Naive thymus-derived CD4-positive, alpha-beta T cell (primary cell): ENCODE data around the gene MRPS18B. TPM values are rescaled to one million over a fixed set of nuclear protein-coding genes. Genes with fewer than 3 reads are reported as not detected.

ENCODE experiments used
- ATAC-seq: fragments of 150-1000 bp; cut with Tn5 transposase; 2 replicates; pipeline ENCODE4 v1.10.0; 2021; ENCODE audit warnings: mild to moderate bottlenecking, moderate library complexity
- CTCF ChIA-PET: fragments of 350-600 bp; sonication (Branson Sonifier 250); formaldehyde crosslinking; loops from one replicate; lab custom pipeline; 2021; ENCODE audit warnings: antibody characterized with exemption; lab: Charles Lee
- POLR2A ChIA-PET: fragments of 350-600 bp; sonication (Branson Sonifier 250); formaldehyde crosslinking; loops from one replicate; lab custom pipeline; 2021; ENCODE audit warnings: antibody characterized with exemption, inconsistent platforms; lab: Charles Lee
- DNase-seq, 9 donors: peaks; one replicate each; pipeline versions ENCODE4 v3.0.0 to v3.0.0-alpha.2; 2020 to 2022; ENCODE audit warnings: mixed read lengths in 1 of 9
- H3K27ac ChIP-seq: one replicate; pipeline ENCODE4 v1.7.0; 2013; ENCODE audit warnings: mild to moderate bottlenecking, low read depth, low read length, moderate library complexity
- H3K27me3 ChIP-seq, 2 donors: one replicate each; pipeline ENCODE4 v1.7.0; 2013; ENCODE audit warnings: low read length in 2 of 2, mild to moderate bottlenecking in 2 of 2, moderate library complexity in 2 of 2; ENCODE audit not compliant: control insufficient read depth in 2 of 2, insufficient read depth in 2 of 2
- H3K36me3 ChIP-seq, 3 experiments: 1 replicate in 2 of 3; 2 replicates in 1 of 3; pipeline ENCODE4 v1.7.0; 2013; ENCODE audit warnings: low read length in 3 of 3, mild to moderate bottlenecking in 3 of 3, moderate library complexity in 1 of 3; ENCODE audit not compliant: insufficient read depth in 3 of 3, control insufficient read depth in 2 of 3
- H3K4me1 ChIP-seq, 2 donors: one replicate each; pipeline ENCODE4 v1.7.0; 2013; ENCODE audit warnings: low read length in 2 of 2, mild to moderate bottlenecking in 2 of 2, moderate library complexity in 1 of 2; ENCODE audit not compliant: control insufficient read depth in 2 of 2, insufficient read depth in 2 of 2
- H3K4me3 ChIP-seq: 2 replicates; pipeline ENCODE4 v1.7.0; 2013; ENCODE audit warnings: mild to moderate bottlenecking, low read length
- H3K9me3 ChIP-seq, 3 experiments: 1 replicate in 2 of 3; 2 replicates in 1 of 3; pipeline ENCODE4 v1.7.0; 2013; ENCODE audit warnings: low read length in 3 of 3; ENCODE audit not compliant: control insufficient read depth in 2 of 3
- H3K27ac Mint-ChIP-seq, 9 donors: one replicate each; pipeline ENCODE4 v1.8.0; 2020 to 2022; ENCODE audit warnings: mixed read lengths in 9 of 9, mild to moderate bottlenecking in 8 of 9, moderate library complexity in 5 of 9, inconsistent platforms in 2 of 9
- H3K27me3 Mint-ChIP-seq, 5 donors: one replicate each; pipeline ENCODE4 v1.8.0; 2021 to 2022; ENCODE audit warnings: mixed read lengths in 5 of 5, mild to moderate bottlenecking in 1 of 5
- H3K36me3 Mint-ChIP-seq, 5 donors: one replicate each; pipeline ENCODE4 v1.8.0; 2020 to 2022; ENCODE audit warnings: mixed read lengths in 5 of 5, mild to moderate bottlenecking in 3 of 5, inconsistent platforms in 1 of 5
- H3K4me1 Mint-ChIP-seq, 7 donors: one replicate each; pipeline ENCODE4 v1.8.0; 2020 to 2022; ENCODE audit warnings: mixed read lengths in 7 of 7, mild to moderate bottlenecking in 3 of 7, inconsistent platforms in 1 of 7
- H3K4me3 Mint-ChIP-seq, 10 donors: one replicate each; pipeline ENCODE4 v1.8.0; 2020 to 2022; ENCODE audit warnings: mild to moderate bottlenecking in 10 of 10, mixed read lengths in 10 of 10, moderate library complexity in 6 of 10, inconsistent platforms in 2 of 10
- H3K9me3 Mint-ChIP-seq, 11 donors: one replicate each; pipeline ENCODE4 v1.8.0; 2020 to 2022; ENCODE audit warnings: mixed read lengths in 11 of 11, mild to moderate bottlenecking in 4 of 11, inconsistent platforms in 1 of 11, moderate library complexity in 1 of 11
- intact Hi-C, 2 donors: fragments of 100-400 bp; cut with micrococcal nuclease; formaldehyde crosslinking; loops; one replicate each; pipeline ENCODE4 v1.15.1; 2023
- polyA plus RNA-seq, 2 donors: library from polyadenylated mRNA; unstranded; fragments of 300-500 nt; fragmentation: Illumina TruSeq; gene quantifications; one replicate each; pipeline ENCODE4 v1.2.3, GENCODE V29; 2021
- total RNA-seq, 6 experiments: library from RNA in 5 of 6; stranded (reverse) in 5 of 6; gene quantifications; 1 replicate in 5 of 6; 2 replicates in 1 of 6; pipeline ENCODE4 v1.2.3 and lab custom pipeline; 2021 to 2026

The MRPS18B gene
- total and polyA plus RNA-seq, 7 experiments from 2014 or later = 20.4 to 169 (median 49.5) TPM

GRCh38 chr6:30644769-30645168 lies 27.1 kb downstream of the MRPS18B start:
- Histone ChIP-seq H3K27me3 (no peaks in the 10 kb centered on the region), H3K4me3 (no peak overlapping the region), H3K9me3 (no peaks in the 10 kb centered on the region), H3K27ac (no peak overlapping the region), H3K4me1 (peaks cover 11 to 26% of the 10 kb centered on the region in 2 donors), H3K36me3 (peaks cover 0 to 16% (median 0%) of the 10 kb centered on the region in 3 experiments)
- peak overlapping the region in 1 of 10 donors; percentile 6 for H3K4me3 Mint-ChIP-seq
- ChIA-PET POLR2A (interaction anchor here (0.7 to 3.8 kb wide), 5 partner anchors 25 to 47 kb away, joined by 3 to 22 read pairs (median 3); partner anchors contain the start of genes MRPS18B and PPP1R10), CTCF (interaction anchor here (0.7 to 1.5 kb wide), 2 partner anchors 48 to 113 kb away, joined by 3 read pairs; no protein-coding TSS in a partner anchor)
- DNase-seq (no peak), ATAC-seq (no peak)
- peak overlapping the region in 4 of 9 donors; percentile 18 to 93 (median 71) for H3K27ac Mint-ChIP-seq
- peaks cover 0 to 8% (median 5%) of the 10 kb centered on the region in 5 donors for H3K36me3 Mint-ChIP-seq
- H3K9me3 Mint-ChIP-seq = no peaks in the 10 kb centered on the region
- intact Hi-C loops = loop anchor here in 1 of 2 donors (5.0 kb wide), 1 partner anchor 513 kb away; the partner anchor contains the start of genes CCHCR1 and TCF19
- peaks cover 30 to 52% (median 46%) of the 10 kb centered on the region in 7 donors for H3K4me1 Mint-ChIP-seq
- H3K27me3 Mint-ChIP-seq = no peaks in the 10 kb centered on the region

- peak overlapping the region; percentile 27 to 93 (median 80) for H3K27ac Mint-ChIP-seq
- peaks cover 11 to 22% of the 10 kb centered on the region in 2 donors for H3K4me1 ChIP-seq
- no peaks in the 10 kb centered on the region for H3K9me3 ChIP-seq
- peak overlapping the region; percentile 91 for H3K27ac ChIP-seq
- H3K27me3 ChIP-seq = no peaks in the 10 kb centered on the region
- H3K4me1 Mint-ChIP-seq = peaks cover 27 to 45% (median 38%) of the 10 kb centered on the region in 7 donors
- no peak for DNase-seq
- ChIA-PET POLR2A (interaction anchor here (0.6 to 3.8 kb wide), 7 partner anchors 8 to 101 kb away, joined by 3 to 22 read pairs (median 5); partner anchors contain the start of genes MRPS18B and PPP1R10), CTCF (no interaction called here)
- H3K9me3 Mint-ChIP-seq = no peaks in the 10 kb centered on the region
- peak overlapping the region in 8 of 10 donors; percentile 82 to 93 (median 88) for H3K4me3 Mint-ChIP-seq
- intact Hi-C loops = loop anchor here (2.0 to 5.0 kb wide), 2 partner anchors 19 to 511 kb away; partner anchors contain the start of genes ATAT1 (in 1 of the 2), CCHCR1 (in 1 of the 2) and TCF19 (in 1 of the 2)
- no peaks in the 10 kb centered on the region for H3K27me3 Mint-ChIP-seq
- ATAC-seq = no peak
- H3K36me3 ChIP-seq = peaks cover 0 to 20% (median 2%) of the 10 kb centered on the region in 3 experiments
- peaks cover 0 to 9% (median 7%) of the 10 kb centered on the region in 5 donors for H3K36me3 Mint-ChIP-seq
- no peak overlapping the region for H3K4me3 ChIP-seq
Observed at GRCh38 chr6:30645989-30646388, 28.3 kb downstream of the MRPS18B start.

- POLR2A ChIA-PET = interaction anchor here (0.6 to 3.8 kb wide), 8 partner anchors 9 to 104 kb away, joined by 3 to 22 read pairs (median 4); partner anchors contain the start of genes MRPS18B and PPP1R10
- Mint-ChIP-seq H3K27ac (peak within 1 kb of the TSS; percentile 79 to 93 (median 91)), H3K36me3 (peaks cover 0 to 8% (median 7%) of the 10 kb centered on the region in 5 donors), H3K4me3 (peak within 1 kb of the TSS; percentile 82 to 93 (median 88)), H3K9me3 (no peaks in the 10 kb centered on the region), H3K27me3 (no peaks in the 10 kb centered on the region), H3K4me1 (peaks cover 24 to 38% (median 32%) of the 10 kb centered on the region in 7 donors)
- Histone ChIP-seq H3K4me3 (peak within 1 kb of the TSS; percentile 93), H3K36me3 (peaks cover 0 to 26% (median 5%) of the 10 kb centered on the region in 3 experiments), H3K9me3 (no peaks in the 10 kb centered on the region), H3K27me3 (no peaks in the 10 kb centered on the region), H3K27ac (peak within 1 kb of the TSS; percentile 91), H3K4me1 (peaks cover 11 to 17% of the 10 kb centered on the region in 2 donors)
- intact Hi-C loops = loop anchor here (1.0 to 5.0 kb wide), 9 partner anchors 20 to 511 kb away; partner anchors contain the start of genes ABCF1 (in 2 of the 2), ATAT1 (in 2 of the 2), DHX16 (in 2 of the 2) and MDC1 (in 2 of the 2)
- CTCF ChIA-PET = no interaction called here
- ATAC-seq (peak; percentile 90), DNase-seq (peak in 8 of 9 donors; percentile 77 to 94 (median 92))
Observed at GRCh38 chr6:30646450-30647241, 29.0 kb downstream of the MRPS18B start, which contains the start of gene C6orf136. TSS of gene C6orf136 (plus strand) at chr6:30647133. CDS start at chr6:30647232, 99 bp downstream.

DNA sequence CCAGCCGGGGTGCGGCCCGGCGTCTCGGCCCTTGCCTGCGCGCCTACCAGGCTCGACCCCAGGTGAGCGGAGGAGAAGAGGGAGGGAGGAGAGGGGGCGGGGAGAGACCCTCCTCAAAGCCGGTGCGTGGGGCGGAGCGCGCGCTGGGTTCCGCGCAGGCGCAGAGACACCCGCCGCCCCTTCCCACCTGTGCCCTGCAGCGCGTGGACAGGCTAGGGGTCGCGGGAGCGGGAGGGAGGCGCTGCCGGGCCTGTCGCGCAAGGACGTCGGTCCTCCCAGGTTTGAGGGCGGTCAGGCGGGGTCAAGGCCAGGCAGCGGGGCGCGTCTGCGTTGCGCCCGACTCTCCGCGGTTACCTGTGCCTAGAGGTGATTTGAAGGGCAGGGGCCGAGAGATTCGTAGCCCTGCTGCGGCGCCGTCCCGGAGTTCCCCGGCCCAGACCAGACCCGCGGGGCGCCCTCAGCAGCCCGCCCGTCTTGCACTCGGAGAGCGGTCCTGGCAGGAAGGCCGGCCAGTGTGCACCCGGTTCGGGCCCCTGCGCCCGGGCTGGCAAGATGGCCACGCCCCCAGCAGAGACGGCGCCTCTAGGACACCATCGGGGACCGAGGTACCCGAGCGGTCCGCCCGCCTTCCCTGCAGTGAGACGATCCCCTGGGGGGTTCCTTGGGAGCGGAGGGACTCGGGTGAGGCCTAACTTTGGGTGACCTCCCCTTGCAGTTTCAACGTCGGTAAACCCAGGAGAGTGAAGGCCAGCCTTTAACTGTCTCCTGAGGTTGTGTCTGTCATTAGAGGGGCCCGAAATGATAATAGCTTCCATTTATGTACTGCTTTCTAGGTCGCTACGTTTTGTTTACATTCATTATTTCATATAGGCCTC lies 29.8 kb downstream of the MRPS18B start:
- ChIA-PET CTCF (interaction anchor here (0.6 to 1.0 kb wide), 2 partner anchors 18 to 58 kb away, joined by 3 read pairs; no protein-coding TSS in a partner anchor), POLR2A (interaction anchor here (0.6 to 3.8 kb wide), 13 partner anchors 10 to 159 kb away, joined by 3 to 22 read pairs (median 3); partner anchors contain the start of genes DHX16, MDC1, MRPS18B and PPP1R10)
- H3K4me1 ChIP-seq = peaks cover 11 to 17% of the 10 kb centered on the region in 2 donors
- H3K36me3 ChIP-seq = peaks cover 0 to 35% (median 14%) of the 10 kb centered on the region in 3 experiments
- H3K27me3 ChIP-seq = no peaks in the 10 kb centered on the region
- Mint-ChIP-seq H3K4me3 (peak overlapping the region; percentile 82 to 93 (median 88)), H3K36me3 (peaks cover 0 to 13% (median 10%) of the 10 kb centered on the region in 5 donors), H3K27ac (peak overlapping the region; percentile 79 to 93 (median 91)), H3K9me3 (no peaks in the 10 kb centered on the region), H3K27me3 (no peaks in the 10 kb centered on the region), H3K4me1 (peaks cover 24 to 37% (median 28%) of the 10 kb centered on the region in 7 donors)
- peak; percentile 79 for ATAC-seq
- H3K9me3 ChIP-seq = no peaks in the 10 kb centered on the region
- peak overlapping the region; percentile 93 for H3K4me3 ChIP-seq
- peak in 7 of 9 donors; percentile 46 to 88 (median 68) for DNase-seq
- intact Hi-C loops = loop anchor here (1.0 to 5.0 kb wide), 9 partner anchors 21 to 510 kb away; partner anchors contain the start of genes ABCF1 (in 2 of the 2), ATAT1 (in 2 of the 2), DHX16 (in 2 of the 2) and MDC1 (in 2 of the 2)
- peak overlapping the region; percentile 91 for H3K27ac ChIP-seq

DNA sequence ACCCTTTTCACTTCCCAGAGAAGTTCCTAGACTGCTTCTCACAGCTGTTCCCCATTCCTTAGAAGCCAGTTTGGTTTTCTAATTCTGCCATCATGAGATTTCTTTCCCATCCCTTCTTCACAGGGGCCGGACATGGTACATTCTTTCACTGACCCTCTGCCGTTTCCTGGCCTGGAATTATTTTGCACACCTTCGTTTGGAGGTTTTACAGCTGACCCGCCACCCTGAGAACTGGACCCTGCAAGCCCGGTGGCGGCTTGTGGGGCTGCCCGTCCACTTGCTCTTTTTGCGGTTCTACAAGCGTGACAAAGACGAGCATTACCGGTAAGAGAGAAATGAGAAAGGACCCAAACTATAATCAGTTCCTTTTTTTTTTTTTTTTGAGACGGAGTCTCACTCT lies 33.5 kb downstream of the MRPS18B start:
- POLR2A ChIA-PET = interaction anchor here (0.7 to 2.8 kb wide), 7 partner anchors 10 to 60 kb away, joined by 3 to 12 read pairs (median 4); partner anchors contain the start of gene DHX16
- H3K27ac Mint-ChIP-seq = peak overlapping the region in 4 of 9 donors; percentile 16 to 78 (median 50)

More for the DNA sequence above, 33.5 kb downstream of the MRPS18B start:
- no peak for DNase-seq
- H3K4me3 ChIP-seq = no peak overlapping the region
- H3K4me1 ChIP-seq = peaks cover 11 to 14% of the 10 kb centered on the region in 2 donors
- H3K4me3 Mint-ChIP-seq = peak overlapping the region in 3 of 10 donors; percentile 21 to 59 (median 44)
- H3K36me3 ChIP-seq = peaks cover 10 to 60% (median 40%) of the 10 kb centered on the region in 3 experiments
- intact Hi-C loops = no loop called here
- peak overlapping the region; percentile 30 for H3K27ac ChIP-seq
- CTCF ChIA-PET = interaction anchor here (0.6 kb wide), 1 partner anchor 21 kb away, joined by 3 read pairs; no protein-coding TSS in a partner anchor
- H3K9me3 ChIP-seq = no peaks in the 10 kb centered on the region
- peaks cover 12 to 31% (median 17%) of the 10 kb centered on the region in 5 donors for H3K36me3 Mint-ChIP-seq
- H3K27me3 ChIP-seq = no peaks in the 10 kb centered on the region
- no peaks in the 10 kb centered on the region for H3K9me3 Mint-ChIP-seq
- peaks cover 7 to 21% (median 14%) of the 10 kb centered on the region in 7 donors for H3K4me1 Mint-ChIP-seq
- ATAC-seq = no peak
- H3K27me3 Mint-ChIP-seq = no peaks in the 10 kb centered on the region
